Naive thymus-derived CD4-positive, alpha-beta T cell (primary cell): ENCODE data around the gene UBE2QL1. TPM values are rescaled to one million over a fixed set of nuclear protein-coding genes. Genes with fewer than 3 reads are reported as not detected.

Experiments
- ATAC-seq: fragments of 150-1000 bp; cut with Tn5 transposase; 2 replicates; pipeline ENCODE4 v1.10.0; 2021; ENCODE audit warnings: mild to moderate bottlenecking, moderate library complexity
- CTCF ChIA-PET: fragments of 350-600 bp; sonication (Branson Sonifier 250); formaldehyde crosslinking; loops from one replicate; lab custom pipeline; 2021; ENCODE audit warnings: antibody characterized with exemption; lab: Charles Lee
- POLR2A ChIA-PET: fragments of 350-600 bp; sonication (Branson Sonifier 250); formaldehyde crosslinking; loops from one replicate; lab custom pipeline; 2021; ENCODE audit warnings: antibody characterized with exemption, inconsistent platforms; lab: Charles Lee
- DNase-seq, 9 donors: peaks; one replicate each; pipeline versions ENCODE4 v3.0.0 to v3.0.0-alpha.2; 2020 to 2022; ENCODE audit warnings: mixed read lengths in 1 of 9
- H3K27ac ChIP-seq: one replicate; pipeline ENCODE4 v1.7.0; 2013; ENCODE audit warnings: mild to moderate bottlenecking, low read depth, low read length, moderate library complexity
- H3K27me3 ChIP-seq, 2 donors: one replicate each; pipeline ENCODE4 v1.7.0; 2013; ENCODE audit warnings: low read length in 2 of 2, mild to moderate bottlenecking in 2 of 2, moderate library complexity in 2 of 2; ENCODE audit not compliant: control insufficient read depth in 2 of 2, insufficient read depth in 2 of 2
- H3K36me3 ChIP-seq, 3 experiments: 1 replicate in 2 of 3; 2 replicates in 1 of 3; pipeline ENCODE4 v1.7.0; 2013; ENCODE audit warnings: low read length in 3 of 3, mild to moderate bottlenecking in 3 of 3, moderate library complexity in 1 of 3; ENCODE audit not compliant: insufficient read depth in 3 of 3, control insufficient read depth in 2 of 3
- H3K4me1 ChIP-seq, 2 donors: one replicate each; pipeline ENCODE4 v1.7.0; 2013; ENCODE audit warnings: low read length in 2 of 2, mild to moderate bottlenecking in 2 of 2, moderate library complexity in 1 of 2; ENCODE audit not compliant: control insufficient read depth in 2 of 2, insufficient read depth in 2 of 2
- H3K4me3 ChIP-seq: 2 replicates; pipeline ENCODE4 v1.7.0; 2013; ENCODE audit warnings: mild to moderate bottlenecking, low read length
- H3K9me3 ChIP-seq, 3 experiments: 1 replicate in 2 of 3; 2 replicates in 1 of 3; pipeline ENCODE4 v1.7.0; 2013; ENCODE audit warnings: low read length in 3 of 3; ENCODE audit not compliant: control insufficient read depth in 2 of 3
- H3K27ac Mint-ChIP-seq, 9 donors: one replicate each; pipeline ENCODE4 v1.8.0; 2020 to 2022; ENCODE audit warnings: mixed read lengths in 9 of 9, mild to moderate bottlenecking in 8 of 9, moderate library complexity in 5 of 9, inconsistent platforms in 2 of 9
- H3K27me3 Mint-ChIP-seq, 5 donors: one replicate each; pipeline ENCODE4 v1.8.0; 2021 to 2022; ENCODE audit warnings: mixed read lengths in 5 of 5, mild to moderate bottlenecking in 1 of 5
- H3K36me3 Mint-ChIP-seq, 5 donors: one replicate each; pipeline ENCODE4 v1.8.0; 2020 to 2022; ENCODE audit warnings: mixed read lengths in 5 of 5, mild to moderate bottlenecking in 3 of 5, inconsistent platforms in 1 of 5
- H3K4me1 Mint-ChIP-seq, 7 donors: one replicate each; pipeline ENCODE4 v1.8.0; 2020 to 2022; ENCODE audit warnings: mixed read lengths in 7 of 7, mild to moderate bottlenecking in 3 of 7, inconsistent platforms in 1 of 7
- H3K4me3 Mint-ChIP-seq, 10 donors: one replicate each; pipeline ENCODE4 v1.8.0; 2020 to 2022; ENCODE audit warnings: mild to moderate bottlenecking in 10 of 10, mixed read lengths in 10 of 10, moderate library complexity in 6 of 10, inconsistent platforms in 2 of 10
- H3K9me3 Mint-ChIP-seq, 11 donors: one replicate each; pipeline ENCODE4 v1.8.0; 2020 to 2022; ENCODE audit warnings: mixed read lengths in 11 of 11, mild to moderate bottlenecking in 4 of 11, inconsistent platforms in 1 of 11, moderate library complexity in 1 of 11
- intact Hi-C, 2 donors: fragments of 100-400 bp; cut with micrococcal nuclease; formaldehyde crosslinking; loops; one replicate each; pipeline ENCODE4 v1.15.1; 2023
- polyA plus RNA-seq, 2 donors: library from polyadenylated mRNA; unstranded; fragments of 300-500 nt; fragmentation: Illumina TruSeq; gene quantifications; one replicate each; pipeline ENCODE4 v1.2.3, GENCODE V29; 2021
- total RNA-seq, 6 experiments: library from RNA in 5 of 6; stranded (reverse) in 5 of 6; gene quantifications; 1 replicate in 5 of 6; 2 replicates in 1 of 6; pipeline ENCODE4 v1.2.3 and lab custom pipeline; 2021 to 2026

The UBE2QL1 gene
- total and polyA plus RNA-seq, 7 experiments from 2014 or later, result 0.21 to 0.44 TPM; not detected in 5

DNA sequence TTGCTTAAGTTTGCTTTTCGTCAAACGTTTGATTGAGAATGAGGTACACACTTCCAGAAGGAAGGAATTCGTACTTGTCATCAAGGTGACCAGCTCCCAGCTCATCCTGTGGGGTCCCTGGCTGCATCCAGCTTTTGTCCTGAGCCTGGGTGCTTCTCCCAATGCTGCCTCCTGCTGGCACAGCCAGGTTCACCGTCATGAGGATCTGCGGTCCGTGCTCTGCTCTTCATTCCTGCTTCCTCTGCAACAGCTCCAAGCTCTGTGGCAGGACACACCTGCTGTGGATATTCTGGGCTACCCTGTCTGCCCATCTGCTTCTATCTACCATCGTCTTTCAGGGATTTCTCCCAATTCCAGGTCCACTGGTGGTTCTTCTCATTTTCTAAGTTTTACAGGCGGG is 13.3 kb upstream of the UBE2QL1 start:
- intact Hi-C loops, result loop anchor here (1.0 to 5.0 kb wide), 3 partner anchors 143 to 943 kb away; no protein-coding TSS in a partner anchor
- Histone ChIP-seq H3K27me3 (peaks cover 4% of the 10 kb centered on the region in 2 donors), H3K36me3 (no peaks in the 10 kb centered on the region), H3K4me3 (no peak overlapping the region), H3K4me1 (no peaks in the 10 kb centered on the region), H3K27ac (no peak overlapping the region), H3K9me3 (peaks cover 0 to 3% (median 0%) of the 10 kb centered on the region in 3 experiments)
- CTCF ChIA-PET, result no interaction called here
- DNase-seq (no peak), ATAC-seq (no peak)
- Mint-ChIP-seq H3K36me3 (peaks cover 0 to 4% (median 0%) of the 10 kb centered on the region in 5 donors), H3K9me3 (peaks cover 0 to 13% (median 4%) of the 10 kb centered on the region in 11 donors), H3K27me3 (peaks cover 27 to 37% (median 32%) of the 10 kb centered on the region in 5 donors), H3K27ac (no peak overlapping the region), H3K4me3 (no peak overlapping the region), H3K4me1 (peaks cover 0 to 5% (median 0%) of the 10 kb centered on the region in 7 donors)
- POLR2A ChIA-PET, result no interaction called here

- no peak overlapping the region for H3K4me3 ChIP-seq
- H3K9me3 ChIP-seq, result peaks cover 0 to 3% (median 0%) of the 10 kb centered on the region in 3 experiments
- peaks cover 4% of the 10 kb centered on the region in 2 donors for H3K27me3 ChIP-seq
- intact Hi-C loops, result loop anchor here in 1 of 2 donors (5.0 kb wide), 1 partner anchor 145 kb away; no protein-coding TSS in a partner anchor
- ChIA-PET POLR2A (no interaction called here), CTCF (interaction anchor here (0.6 kb wide), 1 partner anchor 44 kb away, joined by 3 read pairs; no protein-coding TSS in a partner anchor)
- peaks cover 0 to 27% (median 11%) of the 10 kb centered on the region in 11 donors for H3K9me3 Mint-ChIP-seq
- no peak for DNase-seq
- H3K4me1 Mint-ChIP-seq, result peaks cover 0 to 5% (median 0%) of the 10 kb centered on the region in 7 donors
- H3K27ac Mint-ChIP-seq, result no peak overlapping the region
- H3K36me3 Mint-ChIP-seq, result peaks cover 0 to 4% (median 0%) of the 10 kb centered on the region in 5 donors
- H3K4me3 Mint-ChIP-seq, result no peak overlapping the region
- ATAC-seq, result no peak
- H3K36me3 ChIP-seq, result no peaks in the 10 kb centered on the region
- H3K27me3 Mint-ChIP-seq, result peaks cover 32 to 47% (median 39%) of the 10 kb centered on the region in 5 donors
- H3K4me1 ChIP-seq, result no peaks in the 10 kb centered on the region
- H3K27ac ChIP-seq, result no peak overlapping the region
Measured at GRCh38 chr5:6436715-6437331, 11.8 kb upstream of the UBE2QL1 start.

DNA sequence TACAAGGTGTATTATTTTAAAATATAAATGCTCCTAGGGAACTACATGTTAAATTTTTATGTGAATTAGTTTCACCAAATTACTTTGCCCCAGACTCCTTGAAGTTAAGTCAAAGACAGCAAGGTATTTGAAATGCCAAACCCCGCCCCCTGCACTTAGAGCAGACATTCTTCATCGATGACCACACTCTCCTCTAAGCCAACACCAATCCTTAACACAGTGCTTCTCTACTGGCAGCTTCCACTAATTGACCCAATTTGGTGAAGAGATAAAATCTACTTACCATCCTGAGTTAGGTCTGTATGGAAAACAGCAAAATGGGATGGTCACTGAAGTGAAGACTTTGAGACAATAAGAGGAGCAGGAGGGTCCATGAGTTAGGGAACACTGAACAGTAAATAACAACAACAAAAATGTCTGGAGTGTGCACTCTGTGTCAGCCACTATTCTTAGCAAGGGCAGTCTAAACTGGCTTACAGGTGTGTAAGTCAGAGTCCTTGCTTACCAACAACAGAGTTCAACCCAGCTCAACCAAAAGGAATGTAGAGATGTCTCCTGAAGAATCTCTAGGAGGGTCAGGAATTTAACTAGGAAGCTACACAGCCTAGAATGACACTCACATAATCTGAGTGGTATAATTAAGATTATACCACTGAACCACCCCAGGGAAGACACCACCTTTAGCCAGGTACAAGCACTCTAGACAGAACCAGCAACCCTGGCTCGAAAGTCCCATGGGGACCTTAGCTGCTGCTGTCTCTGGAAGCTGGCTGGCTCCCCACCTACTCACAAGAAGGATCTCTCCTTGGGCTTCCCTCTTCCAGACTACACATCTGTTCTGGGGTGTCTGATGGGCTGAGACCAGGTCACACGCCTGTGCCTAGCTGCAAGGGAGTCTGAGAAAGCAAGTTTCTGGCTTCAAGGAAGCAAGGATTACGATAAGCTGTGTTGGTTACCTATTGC is 8.8 kb upstream of the UBE2QL1 start:
- Histone ChIP-seq H3K4me1 (no peaks in the 10 kb centered on the region), H3K9me3 (peaks cover 0 to 3% (median 0%) of the 10 kb centered on the region in 3 experiments), H3K4me3 (no peak overlapping the region), H3K27ac (no peak overlapping the region), H3K27me3 (peaks cover 0 to 4% of the 10 kb centered on the region in 2 donors), H3K36me3 (no peaks in the 10 kb centered on the region)
- ATAC-seq (no peak), DNase-seq (no peak)
- H3K27me3 Mint-ChIP-seq, result peaks cover 35 to 53% (median 43%) of the 10 kb centered on the region in 5 donors
- intact Hi-C loops, result loop anchor here in 1 of 2 donors (5.0 kb wide), 1 partner anchor 148 kb away; no protein-coding TSS in a partner anchor
- peaks cover 0 to 5% (median 0%) of the 10 kb centered on the region in 7 donors for H3K4me1 Mint-ChIP-seq
- H3K9me3 Mint-ChIP-seq, result peaks cover 0 to 48% (median 19%) of the 10 kb centered on the region in 11 donors
- H3K36me3 Mint-ChIP-seq, result peaks cover 0 to 4% (median 0%) of the 10 kb centered on the region in 5 donors
- no peak overlapping the region for H3K4me3 Mint-ChIP-seq
- CTCF ChIA-PET, result no interaction called here
- no peak overlapping the region for H3K27ac Mint-ChIP-seq
- POLR2A ChIA-PET, result no interaction called here

- no peak overlapping the region for H3K27ac Mint-ChIP-seq
- H3K4me3 ChIP-seq, result no peak overlapping the region
- no peak for DNase-seq
- H3K27ac ChIP-seq, result no peak overlapping the region
- H3K36me3 Mint-ChIP-seq, result peaks cover 0 to 4% (median 0%) of the 10 kb centered on the region in 5 donors
- peaks cover 0 to 4% of the 10 kb centered on the region in 2 donors for H3K27me3 ChIP-seq
- POLR2A ChIA-PET, result no interaction called here
- intact Hi-C loops, result no loop called here
- CTCF ChIA-PET, result no interaction called here
- H3K36me3 ChIP-seq, result no peaks in the 10 kb centered on the region
- no peaks in the 10 kb centered on the region for H3K4me1 Mint-ChIP-seq
- H3K4me3 Mint-ChIP-seq, result no peak overlapping the region
- H3K27me3 Mint-ChIP-seq, result peaks cover 24 to 44% (median 35%) of the 10 kb centered on the region in 5 donors
- peaks cover 0 to 3% (median 0%) of the 10 kb centered on the region in 3 experiments for H3K9me3 ChIP-seq
- no peak for ATAC-seq
- no peaks in the 10 kb centered on the region for H3K4me1 ChIP-seq
- peaks cover 0 to 52% (median 19%) of the 10 kb centered on the region in 11 donors for H3K9me3 Mint-ChIP-seq
Measured at GRCh38 chr5:6442333-6442732, 6.3 kb upstream of the UBE2QL1 start.

DNA sequence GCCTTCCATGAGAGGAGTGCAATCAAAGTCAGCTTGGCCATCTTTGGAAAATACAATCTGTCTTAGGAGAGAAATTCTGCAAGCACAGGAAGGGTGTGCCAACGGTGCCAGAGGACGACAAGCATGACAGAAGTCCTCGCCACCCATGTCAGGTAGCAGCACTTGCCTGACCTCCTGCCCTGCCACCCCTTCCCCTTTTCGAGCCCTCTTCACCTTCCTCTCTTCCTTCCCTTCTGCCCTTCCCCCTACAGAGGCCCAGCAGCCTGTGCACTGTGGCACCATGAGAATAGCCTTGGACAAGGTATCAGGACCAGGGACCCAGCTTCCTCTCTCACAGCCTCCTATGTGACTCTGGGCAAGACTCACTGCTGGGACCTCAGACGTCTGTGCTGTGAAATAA is 5.3 kb upstream of the UBE2QL1 start:
- Histone ChIP-seq H3K36me3 (no peaks in the 10 kb centered on the region), H3K27ac (no peak overlapping the region), H3K27me3 (peaks cover 0 to 4% of the 10 kb centered on the region in 2 donors), H3K4me1 (no peaks in the 10 kb centered on the region), H3K4me3 (no peak overlapping the region), H3K9me3 (peaks cover 0 to 3% (median 0%) of the 10 kb centered on the region in 3 experiments)
- Mint-ChIP-seq H3K9me3 (peaks cover 0 to 47% (median 19%) of the 10 kb centered on the region in 11 donors), H3K27ac (no peak overlapping the region), H3K27me3 (peaks cover 20 to 41% (median 30%) of the 10 kb centered on the region in 5 donors), H3K4me3 (no peak overlapping the region), H3K36me3 (no peaks in the 10 kb centered on the region), H3K4me1 (no peaks in the 10 kb centered on the region)
- ChIA-PET CTCF (interaction anchor here (0.6 kb wide), 1 partner anchor 308 kb away, joined by 6 read pairs; no protein-coding TSS in a partner anchor), POLR2A (no interaction called here)
- DNase-seq (no peak), ATAC-seq (no peak)
- intact Hi-C loops, result no loop called here

- Mint-ChIP-seq H3K27ac (no peak overlapping the region), H3K4me3 (no peak overlapping the region), H3K36me3 (no peaks in the 10 kb centered on the region), H3K27me3 (peaks cover 33 to 54% (median 40%) of the 10 kb centered on the region in 5 donors), H3K9me3 (peaks cover 0 to 32% (median 13%) of the 10 kb centered on the region in 11 donors), H3K4me1 (peaks cover 6 to 19% (median 13%) of the 10 kb centered on the region in 7 donors)
- CTCF ChIA-PET, result no interaction called here
- DNase-seq, result no peak
- Histone ChIP-seq H3K9me3 (no peaks in the 10 kb centered on the region), H3K4me1 (peaks cover 0 to 5% of the 10 kb centered on the region in 2 donors), H3K4me3 (no peak overlapping the region), H3K36me3 (no peaks in the 10 kb centered on the region), H3K27ac (no peak overlapping the region), H3K27me3 (peaks cover 0 to 12% of the 10 kb centered on the region in 2 donors)
- POLR2A ChIA-PET, result interaction anchor here (0.7 kb wide), 1 partner anchor 179 kb away, joined by 3 read pairs; no protein-coding TSS in a partner anchor
- ATAC-seq, result no peak
- intact Hi-C loops, result no loop called here
Measured at GRCh38 chr5:6446042-6446441, 2.6 kb upstream of the UBE2QL1 start.
